Uterus (tissue), 2 donors: ENCODE data around the gene TMPRSS4.

Experiments
- CTCF ChIP-seq, 4 experiments: fragments of 200-600 bp in 2 of 4; fragments of 450-650 bp in 2 of 4; sonication (generic) in 2 of 4; IDR thresholded peaks; one replicate each; pipeline ENCODE4 v1.5.1; 2016 to 2019; ENCODE audit warnings: antibody characterized with exemption in 4 of 4, mild to moderate bottlenecking in 2 of 4, moderate library complexity in 1 of 4
- POLR2A ChIP-seq, 2 donors: fragments of 450-650 bp; IDR thresholded peaks; one replicate each; pipeline ENCODE4 v1.6.1; 2016; ENCODE audit warnings: antibody characterized with exemption in 2 of 2, mild to moderate bottlenecking in 1 of 2, moderate library complexity in 1 of 2

GRCh38 chr11:118064956-118065355, 11.9 kb upstream of the TMPRSS4 start:
- TF ChIP-seq CTCF (IDR thresholded peaks at IDR 0.05) (no peak), POLR2A (IDR thresholded peaks at IDR 0.05) (no peak)
